ENCODE measurements around the gene MGST2. TPM values are rescaled to one million over a fixed set of nuclear protein-coding genes. Genes with fewer than 3 reads are reported as not detected.

Gene MGST2
- total RNA-seq, 2 donors from 2014 or later, result 8.2 to 17.6 TPM

DNA sequence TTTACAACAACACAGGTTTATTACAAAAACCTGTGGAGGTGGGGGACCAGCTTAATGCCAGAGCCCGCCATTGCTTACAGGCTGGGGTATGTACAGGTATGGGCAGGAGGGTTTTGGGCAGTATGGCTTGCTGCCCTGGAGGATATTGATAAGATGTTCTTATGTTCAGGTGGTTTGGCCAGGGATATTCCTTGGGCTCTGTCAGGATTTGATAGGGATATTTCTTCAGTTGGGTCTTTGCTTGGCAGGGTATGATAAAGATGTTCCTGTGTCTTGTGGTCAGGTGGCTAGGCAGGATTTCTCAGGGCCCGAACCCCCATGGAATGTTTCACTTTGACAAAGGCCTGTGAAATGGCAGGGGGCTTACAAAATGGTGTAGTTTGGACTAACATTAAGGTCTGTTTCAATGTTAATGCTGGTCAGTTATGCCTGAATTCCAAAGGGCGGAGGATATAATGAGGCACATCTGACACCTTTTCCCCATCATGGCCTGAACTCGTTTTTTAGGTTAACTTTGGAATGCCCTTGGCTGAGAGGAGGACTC, 3.1 kb downstream of the MGST2 start:
- ATAC-seq (replicated peaks in 1 of 2), result no peak
- Mint-ChIP-seq H3K4me3 (no peak overlapping the region), H3K36me3 (ENCODE audit: insufficient read depth in 2 of 2) (peaks cover 0 to 6% of the 10 kb centered on the region in 2 donors), H3K4me1 (ENCODE audit: low read depth) (peaks cover 25% of the 10 kb centered on the region), H3K9me3 (no peaks in the 10 kb centered on the region), H3K27me3 (ENCODE audit: low read depth) (no peaks in the 10 kb centered on the region), H3K27ac (no peak overlapping the region)
- DNase-seq, result no peak

DNA sequence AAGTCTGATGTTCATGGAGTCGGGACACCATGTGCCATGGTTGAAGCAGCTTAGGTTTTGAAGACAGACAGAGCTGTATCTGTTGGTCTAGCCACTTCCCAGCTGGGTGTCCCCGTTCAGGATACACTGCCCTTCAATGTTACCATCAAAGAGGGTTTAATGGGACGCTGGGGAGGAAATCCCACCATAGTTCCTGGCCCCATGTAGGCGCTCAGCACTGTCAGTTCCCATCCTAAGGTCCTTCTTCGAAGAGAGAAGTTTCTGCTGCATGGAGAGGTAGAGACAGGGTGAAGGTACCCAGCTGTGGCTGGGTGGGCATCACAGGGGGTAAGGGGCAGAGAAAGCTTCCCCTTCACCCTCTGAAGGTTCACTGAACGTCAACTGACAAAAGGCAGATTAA, 3.7 kb downstream of the MGST2 start:
- no peak overlapping the region for H3K27ac Mint-ChIP-seq
- peaks cover 25% of the 10 kb centered on the region for H3K4me1 Mint-ChIP-seq (ENCODE audit: low read depth)
- DNase-seq (no peak), ATAC-seq (replicated peaks in 1 of 2) (no peak)
- peaks cover 0 to 6% of the 10 kb centered on the region in 2 donors for H3K36me3 Mint-ChIP-seq (ENCODE audit: insufficient read depth in 2 of 2)
- no peak overlapping the region for H3K4me3 Mint-ChIP-seq
- no peaks in the 10 kb centered on the region for H3K9me3 Mint-ChIP-seq
- H3K27me3 Mint-ChIP-seq (ENCODE audit: low read depth), result no peaks in the 10 kb centered on the region

DNA sequence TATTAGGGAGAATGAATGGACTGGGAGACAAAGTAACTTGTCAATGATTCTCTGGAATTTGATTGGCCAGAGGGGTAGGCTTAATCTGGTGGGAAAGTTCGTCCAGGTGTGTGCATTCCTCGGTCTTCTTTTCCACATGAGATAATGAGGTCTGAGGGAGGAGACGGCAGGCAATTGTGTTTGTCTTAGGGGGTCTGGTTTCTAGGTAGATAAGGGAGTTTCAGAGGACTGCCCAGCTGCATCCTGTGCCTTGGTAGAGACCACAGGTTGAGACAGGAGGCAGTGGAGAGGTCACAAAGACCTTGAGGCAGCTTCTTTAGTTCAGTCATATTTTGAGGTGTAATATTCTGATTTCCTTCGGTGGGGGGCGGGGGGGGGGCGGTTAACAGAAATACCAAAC, 4.3 kb downstream of the MGST2 start:
- no peak for ATAC-seq (replicated peaks in 1 of 2)
- no peak for DNase-seq
- Mint-ChIP-seq H3K9me3 (no peaks in the 10 kb centered on the region), H3K4me1 (ENCODE audit: low read depth) (peaks cover 25% of the 10 kb centered on the region), H3K27me3 (ENCODE audit: low read depth) (no peaks in the 10 kb centered on the region), H3K4me3 (no peak overlapping the region), H3K36me3 (ENCODE audit: insufficient read depth in 2 of 2) (peaks cover 0 to 6% of the 10 kb centered on the region in 2 donors), H3K27ac (no peak overlapping the region)

DNA sequence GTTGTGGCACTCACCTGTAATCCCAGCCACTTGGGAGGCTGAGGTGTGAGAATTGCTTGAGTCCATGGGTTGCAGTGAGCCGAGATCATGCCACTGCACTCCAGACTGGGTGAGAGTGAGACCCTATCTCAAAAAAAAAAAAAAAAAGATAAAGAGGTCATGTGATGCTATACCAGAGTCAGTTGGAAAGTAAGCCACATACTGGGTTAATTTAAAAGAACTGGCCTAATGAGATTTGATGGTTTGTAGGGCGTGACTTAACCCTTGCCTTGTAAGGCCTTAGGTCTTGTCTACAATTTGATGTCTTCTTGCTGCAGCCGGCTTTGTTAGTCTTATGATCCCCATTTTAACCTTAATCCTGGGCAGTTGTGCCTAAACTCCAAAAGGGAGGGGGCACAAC, 5.2 kb downstream of the MGST2 start:
- Mint-ChIP-seq H3K4me3 (no peak overlapping the region), H3K27ac (no peak overlapping the region), H3K4me1 (ENCODE audit: low read depth) (peaks cover 17% of the 10 kb centered on the region), H3K36me3 (ENCODE audit: insufficient read depth in 2 of 2) (peaks cover 0 to 6% of the 10 kb centered on the region in 2 donors), H3K27me3 (ENCODE audit: low read depth) (no peaks in the 10 kb centered on the region), H3K9me3 (no peaks in the 10 kb centered on the region)
- ATAC-seq (replicated peaks in 1 of 2), result no peak
- no peak for DNase-seq

DNA sequence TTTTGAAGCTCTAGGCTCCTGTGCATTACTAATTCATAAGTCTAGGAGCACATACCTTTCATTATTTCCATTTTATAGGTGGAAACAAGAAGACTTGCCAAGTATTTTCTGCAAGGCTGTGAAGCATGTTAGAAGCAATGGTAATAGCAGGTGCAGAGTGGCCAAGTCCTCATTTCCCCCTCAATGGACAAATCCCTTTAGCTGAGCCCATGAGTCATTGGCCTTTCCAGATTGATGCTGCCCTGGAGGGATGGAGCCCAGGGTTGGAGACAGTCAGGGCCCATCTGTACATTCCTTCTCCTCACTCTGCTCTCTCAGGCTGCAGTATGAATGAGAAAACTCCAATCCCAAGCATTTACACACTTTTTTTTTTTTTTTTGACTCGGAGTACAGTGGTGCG, 6.6 kb downstream of the MGST2 start:
- Mint-ChIP-seq H3K36me3 (ENCODE audit: insufficient read depth in 2 of 2) (peaks cover 0 to 3% of the 10 kb centered on the region in 2 donors), H3K4me1 (ENCODE audit: low read depth) (peaks cover 8% of the 10 kb centered on the region), H3K27ac (no peak overlapping the region), H3K4me3 (no peak overlapping the region), H3K27me3 (ENCODE audit: low read depth) (no peaks in the 10 kb centered on the region), H3K9me3 (no peaks in the 10 kb centered on the region)
- no peak for ATAC-seq (replicated peaks in 1 of 2)
- DNase-seq, result no peak

DNA sequence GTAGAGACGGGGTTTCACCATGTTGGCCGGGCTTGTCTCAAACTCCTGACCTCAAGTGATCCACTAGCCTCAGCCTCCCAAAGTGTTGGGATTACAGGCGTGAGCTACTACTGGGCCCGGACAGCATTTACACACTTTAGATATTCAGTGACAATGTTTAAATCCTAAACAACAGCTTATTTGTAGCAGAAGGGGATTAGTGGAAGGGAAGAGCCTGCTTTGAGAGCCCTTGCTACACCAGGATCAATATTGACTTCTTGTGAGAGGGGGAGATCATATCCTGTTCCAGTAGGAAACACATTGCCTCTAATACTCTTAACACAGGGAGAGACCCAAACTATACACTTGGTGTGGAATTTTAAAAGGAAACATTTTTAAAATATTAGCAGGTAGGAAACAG, 7.1 kb downstream of the MGST2 start:
- DNase-seq (no peak), ATAC-seq (replicated peaks in 1 of 2) (no peak)
- Mint-ChIP-seq H3K4me1 (ENCODE audit: low read depth) (peaks cover 7% of the 10 kb centered on the region), H3K36me3 (ENCODE audit: insufficient read depth in 2 of 2) (peaks cover 0 to 3% of the 10 kb centered on the region in 2 donors), H3K27me3 (ENCODE audit: low read depth) (no peaks in the 10 kb centered on the region), H3K4me3 (no peak overlapping the region), H3K27ac (no peak overlapping the region), H3K9me3 (no peaks in the 10 kb centered on the region)

DNA sequence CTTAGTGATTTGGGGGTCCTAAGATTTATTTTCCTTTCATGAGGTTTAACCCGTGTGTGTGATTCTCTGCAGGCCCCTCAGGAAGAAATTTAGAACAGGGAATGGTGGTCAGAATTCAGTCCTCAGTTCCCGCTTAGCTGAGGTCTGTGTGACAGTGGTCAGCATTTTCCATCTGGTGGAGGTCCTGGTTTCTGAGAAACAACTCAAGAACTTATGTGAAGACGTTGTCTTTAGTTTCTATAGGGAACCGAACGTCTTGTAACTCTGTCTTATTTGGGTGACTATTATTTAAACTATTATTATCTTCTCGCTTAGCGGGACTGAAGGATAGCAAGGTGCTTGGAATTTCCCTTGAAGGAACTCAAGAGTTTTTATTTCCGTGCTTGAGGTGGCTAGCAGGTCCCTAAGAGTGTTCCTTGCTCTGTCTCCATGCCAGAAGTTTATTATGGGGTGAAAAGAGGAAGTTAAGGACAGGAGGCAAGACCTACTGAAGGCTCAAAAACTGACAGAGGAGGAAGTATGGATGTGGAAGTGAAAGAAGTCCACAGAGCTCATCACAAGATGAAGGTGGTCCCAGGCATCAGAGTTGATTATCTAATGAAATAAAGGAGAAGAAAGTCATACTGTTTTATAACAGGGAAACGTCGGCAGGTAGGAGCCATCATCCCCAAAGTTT, 9.4 kb downstream of the MGST2 start:
- H3K36me3 Mint-ChIP-seq (ENCODE audit: insufficient read depth in 2 of 2), result no peaks in the 10 kb centered on the region
- no peaks in the 10 kb centered on the region for H3K9me3 Mint-ChIP-seq
- no peak overlapping the region for H3K4me3 Mint-ChIP-seq
- no peaks in the 10 kb centered on the region for H3K27me3 Mint-ChIP-seq (ENCODE audit: low read depth)
- H3K4me1 Mint-ChIP-seq (ENCODE audit: low read depth), result peaks cover 2% of the 10 kb centered on the region
- no peak overlapping the region for H3K27ac Mint-ChIP-seq
- no peak for ATAC-seq (replicated peaks in 1 of 2)
- no peak for DNase-seq

DNA sequence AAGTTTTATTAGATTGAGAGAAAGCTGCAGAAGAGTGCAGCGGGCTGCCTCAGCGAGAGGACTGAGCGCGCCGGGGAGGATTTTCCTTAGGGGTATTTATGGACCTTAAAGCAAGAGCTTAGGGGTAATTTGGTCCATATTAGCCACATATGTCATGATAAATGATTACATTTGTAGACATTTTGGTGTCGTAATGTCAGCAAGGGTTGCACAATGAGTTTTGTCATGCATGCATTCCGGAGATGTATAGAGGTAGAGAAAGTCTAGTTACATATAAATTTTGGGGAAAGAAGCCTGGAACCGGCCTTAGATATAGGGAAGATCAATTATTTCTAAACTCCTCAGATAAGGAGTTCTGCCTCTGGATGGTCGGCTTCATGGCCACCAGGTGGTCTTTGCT, 10.0 kb downstream of the MGST2 start:
- no peak overlapping the region for H3K27ac Mint-ChIP-seq
- no peaks in the 10 kb centered on the region for H3K9me3 Mint-ChIP-seq
- no peaks in the 10 kb centered on the region for H3K4me1 Mint-ChIP-seq (ENCODE audit: low read depth)

DNA sequence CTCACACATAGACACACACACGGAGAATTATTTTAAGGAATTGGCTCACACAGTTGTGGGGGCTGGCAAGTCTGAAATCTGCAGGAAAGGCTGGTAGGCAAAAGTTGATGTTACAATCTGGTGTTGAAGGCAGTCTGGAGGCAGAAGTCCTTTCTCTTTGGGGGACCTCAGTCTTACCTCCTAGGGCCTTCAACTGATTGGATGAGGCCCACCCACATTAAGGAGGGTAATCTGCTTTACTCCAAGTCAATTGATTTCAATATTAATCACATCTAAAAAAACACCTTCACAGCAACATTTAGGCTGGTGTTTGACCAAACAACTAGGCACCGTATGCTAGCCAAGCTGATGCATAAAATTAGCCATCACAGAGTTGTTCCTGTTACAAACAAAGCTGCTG, 10.7 kb downstream of the MGST2 start:
- no peak for DNase-seq
- H3K36me3 Mint-ChIP-seq (ENCODE audit: insufficient read depth in 2 of 2), result peaks cover 0 to 2% of the 10 kb centered on the region in 2 donors
- no peak overlapping the region for H3K27ac Mint-ChIP-seq
- no peak overlapping the region for H3K4me3 Mint-ChIP-seq
- no peak for ATAC-seq (replicated peaks in 1 of 2)
- H3K9me3 Mint-ChIP-seq, result no peaks in the 10 kb centered on the region
- H3K27me3 Mint-ChIP-seq (ENCODE audit: low read depth), result no peaks in the 10 kb centered on the region
- H3K4me1 Mint-ChIP-seq (ENCODE audit: low read depth), result no peaks in the 10 kb centered on the region

More for the DNA sequence above, 10.0 kb downstream of the MGST2 start:
- Mint-ChIP-seq H3K27me3 (ENCODE audit: low read depth) (no peaks in the 10 kb centered on the region), H3K4me3 (no peak overlapping the region), H3K36me3 (ENCODE audit: insufficient read depth in 2 of 2) (no peaks in the 10 kb centered on the region)
- ATAC-seq (replicated peaks in 1 of 2) (no peak), DNase-seq (no peak)

DNA sequence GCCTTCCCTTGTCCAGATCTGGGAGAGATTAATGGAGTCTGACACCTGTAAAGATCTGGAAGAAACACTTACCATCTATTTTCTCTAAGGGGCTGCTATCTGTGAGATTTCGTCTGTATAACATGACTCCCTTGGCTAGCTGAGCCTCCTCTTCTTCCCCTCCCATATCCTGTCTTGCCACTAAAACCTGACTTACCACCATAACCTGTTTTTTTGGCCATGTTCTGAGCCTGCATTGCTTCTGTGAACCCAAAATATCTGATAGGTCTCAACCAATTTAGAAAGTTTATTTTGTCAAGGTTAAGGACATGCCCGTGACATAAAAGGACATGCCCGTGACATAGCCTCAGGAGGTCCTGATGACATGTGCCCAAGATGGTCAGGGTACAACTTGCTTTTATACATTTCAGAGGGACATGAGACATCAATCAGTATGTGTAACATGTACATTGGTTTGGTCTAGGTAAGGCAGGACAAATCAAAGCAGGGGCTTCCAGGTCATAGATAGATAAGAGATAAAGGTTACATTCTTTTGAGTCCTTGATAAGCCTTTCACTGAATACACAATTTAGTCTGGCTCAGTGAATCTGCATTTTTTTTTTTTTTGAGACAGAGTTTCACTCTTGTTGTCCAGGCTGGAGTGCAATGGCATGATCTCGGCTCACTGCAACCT, 11.4 kb downstream of the MGST2 start:
- peaks cover 0 to 2% of the 10 kb centered on the region in 2 donors for H3K36me3 Mint-ChIP-seq (ENCODE audit: insufficient read depth in 2 of 2)
- no peak overlapping the region for H3K4me3 Mint-ChIP-seq
- no peaks in the 10 kb centered on the region for H3K4me1 Mint-ChIP-seq (ENCODE audit: low read depth)
- DNase-seq (no peak), ATAC-seq (replicated peaks in 1 of 2) (no peak)
- no peak overlapping the region for H3K27ac Mint-ChIP-seq
- H3K27me3 Mint-ChIP-seq (ENCODE audit: low read depth), result no peaks in the 10 kb centered on the region
- H3K9me3 Mint-ChIP-seq, result no peaks in the 10 kb centered on the region

DNA sequence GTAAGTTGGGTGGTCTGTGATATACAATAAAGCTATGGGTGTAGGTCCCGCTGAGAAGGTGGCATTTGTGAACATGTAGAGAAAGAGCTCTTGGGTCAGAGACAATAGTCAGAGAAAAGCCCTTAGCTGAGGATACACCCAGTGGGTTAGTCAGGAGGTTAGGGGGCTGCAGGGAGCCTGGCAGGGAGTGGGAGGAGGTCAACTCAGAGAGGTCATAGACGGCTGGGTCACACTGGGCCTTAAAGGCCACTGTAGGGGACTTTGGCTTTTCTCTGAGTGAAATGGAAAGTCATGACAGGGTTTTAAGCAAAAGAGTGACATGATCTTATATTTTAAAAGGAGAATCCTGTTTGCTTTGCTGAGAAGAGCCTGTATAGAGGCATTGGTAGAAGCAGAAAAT, 16.7 kb downstream of the MGST2 start:
- H3K9me3 Mint-ChIP-seq, result no peaks in the 10 kb centered on the region
- ATAC-seq (replicated peaks in 1 of 2), result no peak
- H3K36me3 Mint-ChIP-seq (ENCODE audit: insufficient read depth in 2 of 2), result peaks cover 4 to 19% of the 10 kb centered on the region in 2 donors
- H3K4me3 Mint-ChIP-seq, result no peak overlapping the region
- no peaks in the 10 kb centered on the region for H3K27me3 Mint-ChIP-seq (ENCODE audit: low read depth)
- H3K4me1 Mint-ChIP-seq (ENCODE audit: low read depth), result peaks cover 7% of the 10 kb centered on the region
- DNase-seq, result no peak
- H3K27ac Mint-ChIP-seq, result peak overlapping the region; percentile 5

DNA sequence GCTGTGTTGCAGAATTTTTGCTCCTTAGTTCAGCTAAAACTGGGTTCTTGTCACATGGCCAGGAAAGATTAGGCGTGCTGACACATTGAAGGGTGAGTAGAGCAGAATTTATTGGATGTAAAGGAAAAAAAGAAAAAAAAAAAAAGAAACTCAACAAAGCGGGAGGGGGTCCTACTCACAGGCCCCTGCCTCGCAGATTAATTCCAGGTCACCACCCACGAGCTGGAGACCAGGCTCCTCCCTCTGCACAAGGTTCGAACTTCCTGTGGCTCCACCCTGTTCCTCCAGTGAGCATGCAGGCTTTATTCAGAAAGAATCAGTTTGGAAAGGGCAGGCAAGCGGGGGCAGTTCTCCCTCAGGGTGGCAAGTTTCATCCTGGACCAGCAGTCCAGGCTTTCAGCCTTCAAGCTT, 17.1 kb downstream of the MGST2 start:
- DNase-seq (no peak), ATAC-seq (replicated peaks in 1 of 2) (no peak)
- Mint-ChIP-seq H3K36me3 (ENCODE audit: insufficient read depth in 2 of 2) (peaks cover 4 to 19% of the 10 kb centered on the region in 2 donors), H3K27me3 (ENCODE audit: low read depth) (no peaks in the 10 kb centered on the region), H3K27ac (no peak overlapping the region), H3K9me3 (no peaks in the 10 kb centered on the region), H3K4me1 (ENCODE audit: low read depth) (peaks cover 7% of the 10 kb centered on the region), H3K4me3 (no peak overlapping the region)

DNA sequence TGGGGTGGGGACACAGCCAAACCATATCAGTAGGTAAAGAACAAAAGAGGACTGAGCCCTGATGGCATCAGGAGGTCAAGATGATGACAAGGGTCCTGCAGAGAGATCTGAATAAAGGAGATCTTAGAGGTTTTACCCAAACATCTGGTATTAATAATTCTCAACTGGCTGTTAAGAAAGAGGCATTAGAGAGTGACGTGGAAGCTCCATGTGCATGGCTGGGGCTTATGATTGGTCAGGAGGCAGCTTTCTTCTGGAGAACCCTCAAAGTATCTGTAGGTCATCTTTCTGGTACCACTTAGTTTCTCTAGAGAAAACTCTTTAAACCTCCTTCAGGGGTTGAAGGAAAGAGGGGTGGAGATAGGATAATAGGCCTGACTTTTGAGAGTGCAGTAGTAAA, 18.7 kb downstream of the MGST2 start:
- H3K27ac Mint-ChIP-seq, result no peak overlapping the region
- peaks cover 4 to 19% of the 10 kb centered on the region in 2 donors for H3K36me3 Mint-ChIP-seq (ENCODE audit: insufficient read depth in 2 of 2)
- peaks cover 7% of the 10 kb centered on the region for H3K4me1 Mint-ChIP-seq (ENCODE audit: low read depth)

More for the DNA sequence above, 18.7 kb downstream of the MGST2 start:
- DNase-seq (no peak), ATAC-seq (replicated peaks in 1 of 2) (no peak)
- no peaks in the 10 kb centered on the region for H3K27me3 Mint-ChIP-seq (ENCODE audit: low read depth)
- H3K4me3 Mint-ChIP-seq, result no peak overlapping the region
- no peaks in the 10 kb centered on the region for H3K9me3 Mint-ChIP-seq
